Measurements from ENCODE around the gene RNF112. TPM values are rescaled to one million over a fixed set of nuclear protein-coding genes. Genes with fewer than 3 reads are reported as not detected.

RNF112 gene
- total RNA-seq, 1 experiment from 2014 or later = 4.9 TPM

- TF ChIP-seq KAT7 (CRISPR knock-in tag; IDR thresholded peaks at IDR 0.05; ENCODE audit: borderline replicate concordance) (no peak), E2F4 (CRISPR knock-in tag; IDR thresholded peaks at IDR 0.05; ENCODE audit: borderline replicate concordance, low read depth) (no peak), ZBTB21 (CRISPR knock-in tag; IDR thresholded peaks at IDR 0.05; ENCODE audit: borderline replicate concordance) (no peak), FOXJ3 (CRISPR knock-in tag; IDR thresholded peaks at IDR 0.05; ENCODE audit: borderline replicate concordance) (no peak)
Observed at GRCh38 chr17:19363460-19364035, 47.5 kb upstream of the RNF112 start (continued).

GRCh38 chr17:19364699-19365498, 46.1 kb upstream of the RNF112 start:
- ChIA-PET CTCF (interaction anchor here (0.8 to 5.4 kb wide), 11 partner anchors 13 to 402 kb away, joined by 3 to 91 read pairs (median 10); partner anchors contain the start of genes MAPK7 and MFAP4), POLR2A (interaction anchor here (0.6 to 1.1 kb wide), 2 partner anchors 13 to 397 kb away, joined by 3 to 7 read pairs; partner anchors contain the start of gene MAPK7)
- no peak for ATAC-seq
- no peak for DNase-seq (ENCODE audit: low spot score)
- H3K9me3 Mint-ChIP-seq = no peaks in the 10 kb centered on the region
- peaks cover 22% of the 10 kb centered on the region for H3K4me1 Mint-ChIP-seq
- 0 out of 2 replicates have a peak, but pooled peaks cover 2% of the 10 kb centered on the region for H3K36me3 Mint-ChIP-seq
- H3K4me3 Mint-ChIP-seq = no peak overlapping the region
- no peak overlapping the region for H3K27ac Mint-ChIP-seq
- TF ChIP-seq AFF4 (CRISPR knock-in tag; IDR thresholded peaks at IDR 0.05; ENCODE audit: borderline replicate concordance) (no peak), ZNF512 (CRISPR knock-in tag; IDR thresholded peaks at IDR 0.05; ENCODE audit: borderline replicate concordance) (no peak), ATF2 (CRISPR knock-in tag; IDR thresholded peaks at IDR 0.05; ENCODE audit: borderline replicate concordance, low read depth) (0 out of 2 replicates have a peak, but pooled peaks have one; percentile 35)
- H3K27me3 Mint-ChIP-seq (ENCODE audit: low read depth) = no peaks in the 10 kb centered on the region

GRCh38 chr17:19365499-19365817, 45.6 kb upstream of the RNF112 start:
- H3K36me3 Mint-ChIP-seq = 0 out of 2 replicates have a peak, but pooled peaks cover 2% of the 10 kb centered on the region
- H3K4me3 Mint-ChIP-seq = no peak overlapping the region
- ChIA-PET CTCF (interaction anchor here (0.8 to 5.4 kb wide), 9 partner anchors 12 to 281 kb away, joined by 3 to 91 read pairs (median 10); partner anchors contain the start of genes MAPK7 and MFAP4), POLR2A (interaction anchor here (0.6 to 1.1 kb wide), 2 partner anchors 13 to 397 kb away, joined by 3 to 7 read pairs; partner anchors contain the start of gene MAPK7)
- peaks cover 22% of the 10 kb centered on the region for H3K4me1 Mint-ChIP-seq
- H3K27me3 Mint-ChIP-seq (ENCODE audit: low read depth) = no peaks in the 10 kb centered on the region
- ATAC-seq (no peak), DNase-seq (ENCODE audit: low spot score) (no peak)
- H3K27ac Mint-ChIP-seq = no peak overlapping the region
- TF ChIP-seq FOXK1 (CRISPR knock-in tag; IDR thresholded peaks at IDR 0.05) = no peak
- no peak for TF ChIP-seq USF2 (CRISPR knock-in tag; IDR thresholded peaks at IDR 0.05)
- TF ChIP-seq E2F5 (CRISPR knock-in tag; IDR thresholded peaks at IDR 0.05) = no peak
- TF ChIP-seq ATF2 (CRISPR knock-in tag; IDR thresholded peaks at IDR 0.05; ENCODE audit: borderline replicate concordance, low read depth) = no peak
- no peak for TF ChIP-seq TEAD1 (CRISPR knock-in tag; IDR thresholded peaks at IDR 0.05)
- no peak for TF ChIP-seq MLX (CRISPR knock-in tag; IDR thresholded peaks at IDR 0.05)
- TF ChIP-seq CREM (CRISPR knock-in tag; IDR thresholded peaks at IDR 0.05) = no peak
- no peak for TF ChIP-seq ZNF512 (CRISPR knock-in tag; IDR thresholded peaks at IDR 0.05; ENCODE audit: borderline replicate concordance)
- no peaks in the 10 kb centered on the region for H3K9me3 Mint-ChIP-seq
